ENCODE data around the gene FAT2. TPM values are rescaled to one million over a fixed set of nuclear protein-coding genes. Genes with fewer than 3 reads are reported as not detected.

Gene FAT2
- 1 to 10 TPM in 1 of 4 donors, under 1 TPM in 2, not detected in 1; 0.13 to 5.6 (median 0.62) TPM for total RNA-seq

DNA sequence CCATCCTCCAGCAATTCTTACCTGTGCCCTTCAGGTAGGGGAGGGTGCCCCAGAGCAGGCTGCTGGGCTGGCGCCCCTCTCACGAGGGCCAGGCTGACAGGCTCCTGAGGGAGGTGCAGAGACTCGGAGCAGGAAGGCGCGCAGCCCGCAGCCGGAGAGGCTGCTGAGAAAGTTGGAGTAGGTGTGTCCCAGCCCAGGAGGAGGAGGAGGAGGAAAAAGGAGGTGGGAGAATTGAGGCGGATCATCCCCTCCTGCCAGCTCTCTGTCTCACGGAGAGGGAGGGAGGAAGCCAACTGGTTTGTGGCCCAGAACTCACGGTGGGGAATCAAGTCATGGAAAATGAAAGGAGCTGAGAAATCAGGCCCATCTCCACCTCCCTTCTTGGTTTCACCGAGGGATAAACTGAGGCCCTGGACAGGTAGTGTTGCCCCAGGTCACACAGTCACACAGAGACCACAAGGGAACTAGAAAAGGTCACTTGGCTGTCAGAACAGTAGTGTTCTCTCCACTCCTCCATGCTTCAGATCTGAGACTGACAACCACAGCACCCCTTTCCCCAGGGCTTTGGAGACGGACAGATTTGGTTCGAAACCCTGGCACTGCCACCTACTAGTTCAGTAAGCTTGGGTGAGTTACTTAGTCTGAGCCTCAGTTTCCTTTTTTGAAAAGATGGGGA lies at the start of gene FAT2:
TSS of gene FAT2 (minus strand) at position 188 of the 676 bp plus-strand sequence. CDS start 22,400 bp downstream, outside the sequence.
- ATAC-seq: no peak
- 29 to 50% methylated on average over 2 to 7 of the region's 13 CpGs for WGBS, 2 donors (ENCODE audit: low coverage in 1 of 2)
- H3K4me3 ChIP-seq: no peak within 1 kb of the TSS

DNA sequence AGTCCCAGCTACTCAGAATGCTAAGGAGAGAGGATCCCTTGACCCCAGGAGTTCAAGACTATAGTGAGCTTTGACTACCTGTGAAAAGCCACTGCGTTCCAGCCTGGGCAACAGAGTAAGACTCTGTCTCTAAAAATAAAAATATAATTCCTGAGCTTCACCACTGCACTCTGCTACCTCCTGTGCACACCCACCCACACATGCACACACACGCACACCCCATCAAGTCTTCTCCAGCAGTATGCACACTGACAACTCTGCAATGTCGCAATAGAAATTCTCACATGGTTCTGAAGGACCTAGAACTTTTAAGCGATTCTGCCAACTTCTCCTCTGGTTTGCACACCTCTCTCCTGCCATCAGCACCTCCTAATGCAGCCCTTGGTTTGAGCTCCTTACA lies 47.5 kb upstream of the FAT2 start:
- H3K4me1 ChIP-seq: no peaks in the 10 kb centered on the region
- WGBS, 2 donors (ENCODE audit: low coverage in 1 of 2): 87 to 100% methylated on average over 1 to 4 of the region's 4 CpGs

More for the DNA sequence above, at the start of gene FAT2:
- Histone ChIP-seq H3K27ac (no peak within 1 kb of the TSS), H3K9me3 (no peaks in the 10 kb centered on the region), H3K36me3 (no peaks in the 10 kb centered on the region), H3K4me1 (no peaks in the 10 kb centered on the region), H3K27me3 (no peaks in the 10 kb centered on the region)
- TF ChIP-seq EP300 (IDR thresholded peaks at IDR 0.05): no peak
- TF ChIP-seq POLR2A (IDR thresholded peaks at IDR 0.05): no peak
- TF ChIP-seq POLR2AphosphoS5 (IDR thresholded peaks at IDR 0.05): no peak
- TF ChIP-seq, protein P1, sequence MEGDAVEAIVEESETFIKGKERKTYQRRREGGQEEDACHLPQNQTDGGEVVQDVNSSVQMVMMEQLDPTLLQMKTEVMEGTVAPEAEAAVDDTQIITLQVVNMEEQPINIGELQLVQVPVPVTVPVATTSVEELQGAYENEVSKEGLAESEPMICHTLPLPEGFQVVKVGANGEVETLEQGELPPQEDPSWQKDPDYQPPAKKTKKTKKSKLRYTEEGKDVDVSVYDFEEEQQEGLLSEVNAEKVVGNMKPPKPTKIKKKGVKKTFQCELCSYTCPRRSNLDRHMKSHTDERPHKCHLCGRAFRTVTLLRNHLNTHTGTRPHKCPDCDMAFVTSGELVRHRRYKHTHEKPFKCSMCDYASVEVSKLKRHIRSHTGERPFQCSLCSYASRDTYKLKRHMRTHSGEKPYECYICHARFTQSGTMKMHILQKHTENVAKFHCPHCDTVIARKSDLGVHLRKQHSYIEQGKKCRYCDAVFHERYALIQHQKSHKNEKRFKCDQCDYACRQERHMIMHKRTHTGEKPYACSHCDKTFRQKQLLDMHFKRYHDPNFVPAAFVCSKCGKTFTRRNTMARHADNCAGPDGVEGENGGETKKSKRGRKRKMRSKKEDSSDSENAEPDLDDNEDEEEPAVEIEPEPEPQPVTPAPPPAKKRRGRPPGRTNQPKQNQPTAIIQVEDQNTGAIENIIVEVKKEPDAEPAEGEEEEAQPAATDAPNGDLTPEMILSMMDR (IDR thresholded peaks at IDR 0.05): no peak

DNA sequence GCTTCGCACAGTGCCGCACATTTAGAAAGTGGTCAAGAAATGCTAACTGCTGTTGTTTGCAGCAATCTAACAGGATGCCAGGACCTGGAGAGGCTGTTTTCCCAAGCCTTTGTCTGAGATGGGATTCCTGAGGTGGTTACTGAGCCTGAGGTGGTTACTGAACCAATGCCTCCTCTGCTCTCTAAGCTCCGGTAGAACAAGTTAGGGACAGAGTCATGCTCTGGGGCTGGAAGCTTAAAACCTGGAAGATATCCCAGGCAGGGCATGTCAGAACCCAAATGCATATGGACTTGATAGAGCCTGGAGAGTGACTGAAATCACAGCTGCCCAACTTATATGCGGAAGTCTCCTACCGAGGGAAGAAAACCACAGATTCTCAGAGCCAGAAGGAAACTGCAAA lies 46.5 kb upstream of the FAT2 start:
- Histone ChIP-seq H3K4me1 (no peaks in the 10 kb centered on the region), H3K36me3 (no peaks in the 10 kb centered on the region), H3K27me3 (peaks cover 27% of the 10 kb centered on the region), H3K9me3 (no peaks in the 10 kb centered on the region), H3K27ac (no peak overlapping the region), H3K4me3 (no peak overlapping the region)
- TF ChIP-seq POLR2A (IDR thresholded peaks at IDR 0.05): no peak
- TF ChIP-seq, protein P1 (IDR thresholded peaks at IDR 0.05): no peak
- TF ChIP-seq EP300 (IDR thresholded peaks at IDR 0.05): no peak
- no peak for TF ChIP-seq POLR2AphosphoS5 (IDR thresholded peaks at IDR 0.05)
- WGBS, 2 donors (ENCODE audit: low coverage in 1 of 2): 62 to 72% methylated on average over 3 to 5 of the region's 5 CpGs
- ATAC-seq: no peak

More for the DNA sequence above, 47.5 kb upstream of the FAT2 start:
- no peaks in the 10 kb centered on the region for H3K9me3 ChIP-seq
- no peak overlapping the region for H3K4me3 ChIP-seq
- TF ChIP-seq POLR2AphosphoS5 (IDR thresholded peaks at IDR 0.05) (no peak), POLR2A (IDR thresholded peaks at IDR 0.05) (no peak), EP300 (IDR thresholded peaks at IDR 0.05) (no peak)
- TF ChIP-seq, protein P1 (IDR thresholded peaks at IDR 0.05): no peak
- no peak overlapping the region for H3K27ac ChIP-seq
- H3K36me3 ChIP-seq: no peaks in the 10 kb centered on the region
- ATAC-seq: no peak
- peaks cover 19% of the 10 kb centered on the region for H3K27me3 ChIP-seq

GRCh38 chr5:151633892-151634291 lies 42.8 kb upstream of the FAT2 start:
- H3K27ac ChIP-seq: no peak overlapping the region
- peaks cover 30% of the 10 kb centered on the region for H3K27me3 ChIP-seq
- H3K9me3 ChIP-seq: no peaks in the 10 kb centered on the region
- WGBS, 2 donors (ENCODE audit: low coverage in 1 of 2): 71 to 100% methylated on average over 1 of the region's 1 CpG
- no peak overlapping the region for H3K4me3 ChIP-seq
- H3K36me3 ChIP-seq: no peaks in the 10 kb centered on the region
- no peak for TF ChIP-seq POLR2A (IDR thresholded peaks at IDR 0.05)
- no peak for TF ChIP-seq EP300 (IDR thresholded peaks at IDR 0.05)
- TF ChIP-seq, protein P1 (IDR thresholded peaks at IDR 0.05): no peak
- TF ChIP-seq POLR2AphosphoS5 (IDR thresholded peaks at IDR 0.05): no peak
- H3K4me1 ChIP-seq: no peaks in the 10 kb centered on the region
- no peak for ATAC-seq

DNA sequence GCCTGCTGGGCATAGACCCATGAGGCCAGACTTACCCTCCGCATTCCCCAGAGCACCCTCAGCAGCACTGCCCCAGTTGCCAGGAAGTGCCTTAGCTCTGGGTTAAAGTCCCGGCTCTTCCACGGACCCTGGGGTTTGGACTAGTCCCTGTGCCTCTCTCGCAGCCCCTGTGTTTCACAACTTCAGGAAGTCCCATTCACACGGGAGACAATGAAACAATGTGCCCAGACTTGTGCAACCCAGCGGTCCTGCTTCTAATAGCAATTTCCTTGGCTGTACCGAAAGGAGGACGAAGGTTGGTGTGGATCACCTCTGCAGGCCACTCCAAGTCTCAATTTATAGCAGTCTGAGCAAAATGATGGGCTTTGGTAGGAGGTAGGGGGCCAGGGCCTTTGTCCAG lies 41.8 kb upstream of the FAT2 start:
- 74 to 100% methylated on average over 1 to 3 of the region's 8 CpGs for WGBS, 2 donors (ENCODE audit: low coverage in 1 of 2)
- Histone ChIP-seq H3K36me3 (no peaks in the 10 kb centered on the region), H3K27me3 (peaks cover 30% of the 10 kb centered on the region), H3K27ac (no peak overlapping the region), H3K9me3 (no peaks in the 10 kb centered on the region), H3K4me1 (no peaks in the 10 kb centered on the region), H3K4me3 (no peak overlapping the region)
- ATAC-seq: no peak
- TF ChIP-seq, protein P1 (IDR thresholded peaks at IDR 0.05): no peak
- TF ChIP-seq POLR2A (IDR thresholded peaks at IDR 0.05) (no peak), POLR2AphosphoS5 (IDR thresholded peaks at IDR 0.05) (no peak), EP300 (IDR thresholded peaks at IDR 0.05) (no peak)

Measured in gastroesophageal sphincter (tissue), 4 donors.